H1 (cell line): ENCODE measurements around the gene SIX5. TPM values are rescaled to one million over a fixed set of nuclear protein-coding genes. Genes with fewer than 3 reads are reported as not detected.
A peak's percentile ranks its signal among the peaks of the same experiment; 100 is the strongest.

Source experiments
- CBX5 ChIP-seq: fragments of 300-800, 300-1000 bp; sonication (generic); IDR thresholded peaks from 2 replicates; pipeline ENCODE4 v1.7.1; 2016; ENCODE audit warnings: antibody characterized with exemption, low read length, low read depth
- JUN ChIP-seq: IDR thresholded peaks from 2 replicates; pipeline ENCODE4 v1.6.1; 2011; ENCODE audit warnings: low read depth, mild to moderate bottlenecking, improper control_type of control experiment, low read length
- NRF1 ChIP-seq: IDR thresholded peaks from 2 replicates; pipeline ENCODE4 v1.6.1; 2011; ENCODE audit warnings: mild to moderate bottlenecking, low read depth, low read length, improper control_type of control experiment
- POU5F1 ChIP-seq: IDR thresholded peaks from 2 replicates; pipeline ENCODE4 v1.6.1; 2011; ENCODE audit warnings: low read depth, mild to moderate bottlenecking, low read length, moderate library complexity
- RAD21 ChIP-seq, 2 experiments: IDR thresholded peaks in 1 of 2; conservative IDR thresholded peaks in 1 of 2; 2 replicates each; pipeline ENCODE4 v1.6.1; 2011; ENCODE audit warnings: low read depth in 2 of 2, low read length in 2 of 2, improper control_type of control experiment in 1 of 2, inconsistent platforms in 1 of 2, mild to moderate bottlenecking in 1 of 2, moderate library complexity in 1 of 2
- RXRA ChIP-seq: IDR thresholded peaks from 2 replicates; pipeline ENCODE4 v1.6.1; 2011; ENCODE audit warnings: low read depth, mild to moderate bottlenecking, low read length, moderate library complexity; ENCODE audit not compliant: insufficient read depth
- SIRT6 ChIP-seq: IDR thresholded peaks from one replicate; pipeline ENCODE4 v1.7.1; 2012; ENCODE audit warnings: low read length, inconsistent platforms
- polyA plus RNA-seq, 7 experiments: library from polyadenylated mRNA; depleted of rRNA in 3 of 7; stranded (reverse) in 5 of 7; unstranded in 2 of 7; fragments of >200 nt in 5 of 7; fragments of 200-250 nt in 2 of 7; gene quantifications; 1 replicate in 5 of 7; 2 replicates in 1 of 7; 4 replicates in 1 of 7; pipeline versions ENCODE4 v1.2.1 to v1.2.3, GENCODE V29; 2011 to 2013; ENCODE audit warnings: missing spikeins in 2 of 7, mixed read lengths in 2 of 7
- total RNA-seq: library from RNA; stranded (reverse); fragmentation: NEBNext Ultra II Directional; extraction: Animal tissue kit (Norgen Biotek cat#: 25700); gene quantifications from 2 replicates; pipeline ENCODE4 v1.2.1, GENCODE V29; 2021
- TF ChIP-seq, protein P1 (sequence below): fragments of 300-600 bp; sonication (generic); IDR thresholded peaks from 2 replicates; pipeline ENCODE4 v1.7.1; 2012; ENCODE audit warnings: low read length, moderate library complexity, mild to moderate bottlenecking, inconsistent platforms; ENCODE audit not compliant: insufficient replicate concordance

Gene SIX5
- total and polyA plus RNA-seq, 2 of the 8 experiments (the other 6 are each of a cell fraction or from before 2014, with no cell fraction given) = 20.9 to 24.2 TPM

- TF ChIP-seq RAD21 (IDR thresholded peaks at IDR 0.05 in 1 of 2, conservative IDR thresholded peaks at IDR 0.05 in 1 of 2; ENCODE audit: low read depth in 2 of 2, low read length in 2 of 2) (no peak), SIRT6 (no peak), RXRA (no peak), CBX5 (no peak), NRF1 (no peak), POU5F1 (no peak), JUN (no peak)
- TF ChIP-seq, protein P1, sequence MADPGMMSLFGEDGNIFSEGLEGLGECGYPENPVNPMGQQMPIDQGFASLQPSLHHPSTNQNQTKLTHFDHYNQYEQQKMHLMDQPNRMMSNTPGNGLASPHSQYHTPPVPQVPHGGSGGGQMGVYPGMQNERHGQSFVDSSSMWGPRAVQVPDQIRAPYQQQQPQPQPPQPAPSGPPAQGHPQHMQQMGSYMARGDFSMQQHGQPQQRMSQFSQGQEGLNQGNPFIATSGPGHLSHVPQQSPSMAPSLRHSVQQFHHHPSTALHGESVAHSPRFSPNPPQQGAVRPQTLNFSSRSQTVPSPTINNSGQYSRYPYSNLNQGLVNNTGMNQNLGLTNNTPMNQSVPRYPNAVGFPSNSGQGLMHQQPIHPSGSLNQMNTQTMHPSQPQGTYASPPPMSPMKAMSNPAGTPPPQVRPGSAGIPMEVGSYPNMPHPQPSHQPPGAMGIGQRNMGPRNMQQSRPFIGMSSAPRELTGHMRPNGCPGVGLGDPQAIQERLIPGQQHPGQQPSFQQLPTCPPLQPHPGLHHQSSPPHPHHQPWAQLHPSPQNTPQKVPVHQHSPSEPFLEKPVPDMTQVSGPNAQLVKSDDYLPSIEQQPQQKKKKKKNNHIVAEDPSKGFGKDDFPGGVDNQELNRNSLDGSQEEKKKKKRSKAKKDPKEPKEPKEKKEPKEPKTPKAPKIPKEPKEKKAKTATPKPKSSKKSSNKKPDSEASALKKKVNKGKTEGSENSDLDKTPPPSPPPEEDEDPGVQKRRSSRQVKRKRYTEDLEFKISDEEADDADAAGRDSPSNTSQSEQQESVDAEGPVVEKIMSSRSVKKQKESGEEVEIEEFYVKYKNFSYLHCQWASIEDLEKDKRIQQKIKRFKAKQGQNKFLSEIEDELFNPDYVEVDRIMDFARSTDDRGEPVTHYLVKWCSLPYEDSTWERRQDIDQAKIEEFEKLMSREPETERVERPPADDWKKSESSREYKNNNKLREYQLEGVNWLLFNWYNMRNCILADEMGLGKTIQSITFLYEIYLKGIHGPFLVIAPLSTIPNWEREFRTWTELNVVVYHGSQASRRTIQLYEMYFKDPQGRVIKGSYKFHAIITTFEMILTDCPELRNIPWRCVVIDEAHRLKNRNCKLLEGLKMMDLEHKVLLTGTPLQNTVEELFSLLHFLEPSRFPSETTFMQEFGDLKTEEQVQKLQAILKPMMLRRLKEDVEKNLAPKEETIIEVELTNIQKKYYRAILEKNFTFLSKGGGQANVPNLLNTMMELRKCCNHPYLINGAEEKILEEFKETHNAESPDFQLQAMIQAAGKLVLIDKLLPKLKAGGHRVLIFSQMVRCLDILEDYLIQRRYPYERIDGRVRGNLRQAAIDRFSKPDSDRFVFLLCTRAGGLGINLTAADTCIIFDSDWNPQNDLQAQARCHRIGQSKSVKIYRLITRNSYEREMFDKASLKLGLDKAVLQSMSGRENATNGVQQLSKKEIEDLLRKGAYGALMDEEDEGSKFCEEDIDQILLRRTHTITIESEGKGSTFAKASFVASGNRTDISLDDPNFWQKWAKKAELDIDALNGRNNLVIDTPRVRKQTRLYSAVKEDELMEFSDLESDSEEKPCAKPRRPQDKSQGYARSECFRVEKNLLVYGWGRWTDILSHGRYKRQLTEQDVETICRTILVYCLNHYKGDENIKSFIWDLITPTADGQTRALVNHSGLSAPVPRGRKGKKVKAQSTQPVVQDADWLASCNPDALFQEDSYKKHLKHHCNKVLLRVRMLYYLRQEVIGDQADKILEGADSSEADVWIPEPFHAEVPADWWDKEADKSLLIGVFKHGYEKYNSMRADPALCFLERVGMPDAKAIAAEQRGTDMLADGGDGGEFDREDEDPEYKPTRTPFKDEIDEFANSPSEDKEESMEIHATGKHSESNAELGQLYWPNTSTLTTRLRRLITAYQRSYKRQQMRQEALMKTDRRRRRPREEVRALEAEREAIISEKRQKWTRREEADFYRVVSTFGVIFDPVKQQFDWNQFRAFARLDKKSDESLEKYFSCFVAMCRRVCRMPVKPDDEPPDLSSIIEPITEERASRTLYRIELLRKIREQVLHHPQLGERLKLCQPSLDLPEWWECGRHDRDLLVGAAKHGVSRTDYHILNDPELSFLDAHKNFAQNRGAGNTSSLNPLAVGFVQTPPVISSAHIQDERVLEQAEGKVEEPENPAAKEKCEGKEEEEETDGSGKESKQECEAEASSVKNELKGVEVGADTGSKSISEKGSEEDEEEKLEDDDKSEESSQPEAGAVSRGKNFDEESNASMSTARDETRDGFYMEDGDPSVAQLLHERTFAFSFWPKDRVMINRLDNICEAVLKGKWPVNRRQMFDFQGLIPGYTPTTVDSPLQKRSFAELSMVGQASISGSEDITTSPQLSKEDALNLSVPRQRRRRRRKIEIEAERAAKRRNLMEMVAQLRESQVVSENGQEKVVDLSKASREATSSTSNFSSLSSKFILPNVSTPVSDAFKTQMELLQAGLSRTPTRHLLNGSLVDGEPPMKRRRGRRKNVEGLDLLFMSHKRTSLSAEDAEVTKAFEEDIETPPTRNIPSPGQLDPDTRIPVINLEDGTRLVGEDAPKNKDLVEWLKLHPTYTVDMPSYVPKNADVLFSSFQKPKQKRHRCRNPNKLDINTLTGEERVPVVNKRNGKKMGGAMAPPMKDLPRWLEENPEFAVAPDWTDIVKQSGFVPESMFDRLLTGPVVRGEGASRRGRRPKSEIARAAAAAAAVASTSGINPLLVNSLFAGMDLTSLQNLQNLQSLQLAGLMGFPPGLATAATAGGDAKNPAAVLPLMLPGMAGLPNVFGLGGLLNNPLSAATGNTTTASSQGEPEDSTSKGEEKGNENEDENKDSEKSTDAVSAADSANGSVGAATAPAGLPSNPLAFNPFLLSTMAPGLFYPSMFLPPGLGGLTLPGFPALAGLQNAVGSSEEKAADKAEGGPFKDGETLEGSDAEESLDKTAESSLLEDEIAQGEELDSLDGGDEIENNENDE = peak; percentile 2
Observed at GRCh38 chr19:45769821-45770191, 754 bp upstream of the SIX5 start (continued).
